PC-3 (cell line): Measurements from ENCODE around the gene PHF21B.

Experiments used
- EZH2 ChIP-seq: fragments of 300-600 bp; sonication (generic); IDR thresholded peaks from one replicate; pipeline ENCODE4 v1.6.1; 2017; ENCODE audit warnings: antibody characterized with exemption, mild to moderate bottlenecking, low read length; ENCODE audit not compliant: unreplicated experiment
- TF ChIP-seq, protein P1 (sequence below): fragments of 300-600 bp; sonication (generic); conservative IDR thresholded peaks from 2 replicates; pipeline ENCODE4 v1.5.1; 2017; ENCODE audit warnings: antibody characterized with exemption, low read depth, mild to moderate bottlenecking, low read length

DNA sequence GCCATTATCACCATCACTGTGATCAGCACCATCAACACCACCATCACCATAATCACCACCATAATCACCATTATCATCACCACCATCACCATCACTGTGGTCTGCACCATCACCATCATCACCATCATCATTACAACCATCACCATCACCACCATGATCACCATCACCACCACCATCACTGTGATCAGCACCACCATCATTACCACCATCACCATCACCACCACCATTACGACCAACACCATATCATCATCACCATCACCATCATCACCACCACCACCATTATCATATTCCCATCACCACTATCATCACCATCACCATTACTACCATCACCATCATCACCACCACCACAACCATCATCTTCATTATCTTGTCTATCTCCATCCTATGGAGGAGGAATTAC lies 125.2 kb downstream of the PHF21B start:
- TF ChIP-seq, protein P1, sequence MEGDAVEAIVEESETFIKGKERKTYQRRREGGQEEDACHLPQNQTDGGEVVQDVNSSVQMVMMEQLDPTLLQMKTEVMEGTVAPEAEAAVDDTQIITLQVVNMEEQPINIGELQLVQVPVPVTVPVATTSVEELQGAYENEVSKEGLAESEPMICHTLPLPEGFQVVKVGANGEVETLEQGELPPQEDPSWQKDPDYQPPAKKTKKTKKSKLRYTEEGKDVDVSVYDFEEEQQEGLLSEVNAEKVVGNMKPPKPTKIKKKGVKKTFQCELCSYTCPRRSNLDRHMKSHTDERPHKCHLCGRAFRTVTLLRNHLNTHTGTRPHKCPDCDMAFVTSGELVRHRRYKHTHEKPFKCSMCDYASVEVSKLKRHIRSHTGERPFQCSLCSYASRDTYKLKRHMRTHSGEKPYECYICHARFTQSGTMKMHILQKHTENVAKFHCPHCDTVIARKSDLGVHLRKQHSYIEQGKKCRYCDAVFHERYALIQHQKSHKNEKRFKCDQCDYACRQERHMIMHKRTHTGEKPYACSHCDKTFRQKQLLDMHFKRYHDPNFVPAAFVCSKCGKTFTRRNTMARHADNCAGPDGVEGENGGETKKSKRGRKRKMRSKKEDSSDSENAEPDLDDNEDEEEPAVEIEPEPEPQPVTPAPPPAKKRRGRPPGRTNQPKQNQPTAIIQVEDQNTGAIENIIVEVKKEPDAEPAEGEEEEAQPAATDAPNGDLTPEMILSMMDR = no peak
- TF ChIP-seq EZH2 = no peak
